ENCODE results near the gene ELL2. TPM values are rescaled to one million over a fixed set of nuclear protein-coding genes. Genes with fewer than 3 reads are reported as not detected.
"Not testable (repeated sequence)": the region's sequence is repeated elsewhere in the genome, so short reads cannot be mapped to it uniquely, and the experiment has no call there.

ELL2 gene
- polyA plus RNA-seq, 1 donor from 2014 or later = 1.4 TPM

GRCh38 chr5:95853490-95853889 lies 108.2 kb downstream of the ELL2 start:
- Histone ChIP-seq H3K27me3 (ENCODE audit: insufficient read depth, low read depth, low read length) (no peaks in the 10 kb centered on the region), H3K9me2 (ENCODE audit: insufficient read depth, low read length) (no peaks in the 10 kb centered on the region), H3K27ac (ENCODE audit: low read length) (no peak overlapping the region), H3K36me3 (ENCODE audit: insufficient read depth, low read length) (no peaks in the 10 kb centered on the region), H4K20me1 (ENCODE audit: insufficient read depth) (no peaks in the 10 kb centered on the region), H2AFZ (ENCODE audit: low read depth, low read length) (no peak overlapping the region), H3K79me2 (replicated peaks; ENCODE audit: insufficient read depth, low read length) (no peaks in the 10 kb centered on the region), H3F3A (ENCODE audit: insufficient read depth, low read length, poor library complexity, severe bottlenecking) (no peaks in the 10 kb centered on the region), H3K4me3 (ENCODE audit: low read length) (no peak overlapping the region), H3K9ac (ENCODE audit: low read length) (no peak overlapping the region), H3K9me3 (ENCODE audit: low read length) (no peaks in the 10 kb centered on the region), H3K4me2 (ENCODE audit: low read length) (no peak overlapping the region)
- no peak for TF ChIP-seq EZH2 (IDR thresholded peaks at IDR 0.05; ENCODE audit: borderline replicate concordance, insufficient read depth, low read length, poor library complexity, severe bottlenecking)
- TF ChIP-seq TAF1 (IDR thresholded peaks at IDR 0.05; ENCODE audit: low read depth) = no peak
- TF ChIP-seq SMC3 (conservative IDR thresholded peaks at IDR 0.05; ENCODE audit: poor library complexity) = no peak
- TF ChIP-seq POLR2AphosphoS5 (IDR thresholded peaks at IDR 0.05) = no peak
- TF ChIP-seq MXI1 (conservative IDR thresholded peaks at IDR 0.05; ENCODE audit: poor library complexity, severe bottlenecking) = no peak
- TF ChIP-seq RAD21 (conservative IDR thresholded peaks at IDR 0.05) = no peak
- TF ChIP-seq CTCF (IDR thresholded peaks at IDR 0.05; ENCODE audit: poor library complexity, severe bottlenecking) = no peak
- TF ChIP-seq REST (IDR thresholded peaks at IDR 0.05; ENCODE audit: borderline replicate concordance) = no peak
- TF ChIP-seq EP300 (conservative IDR thresholded peaks at IDR 0.05; ENCODE audit: poor library complexity, severe bottlenecking) = no peak

GRCh38 chr5:95852567-95852966 lies 109.1 kb downstream of the ELL2 start:
- H3K9ac ChIP-seq (ENCODE audit: low read length) = no peak overlapping the region
- no peaks in the 10 kb centered on the region for H3K79me2 ChIP-seq (replicated peaks; ENCODE audit: insufficient read depth, low read length)
- no peaks in the 10 kb centered on the region for H3K9me2 ChIP-seq (ENCODE audit: insufficient read depth, low read length)
- TF ChIP-seq RAD21 (conservative IDR thresholded peaks at IDR 0.05) = no peak
- no peak for TF ChIP-seq TAF1 (IDR thresholded peaks at IDR 0.05; ENCODE audit: low read depth)
- no peak for TF ChIP-seq REST (IDR thresholded peaks at IDR 0.05; ENCODE audit: borderline replicate concordance)
- no peak for TF ChIP-seq POLR2AphosphoS5 (IDR thresholded peaks at IDR 0.05)
- no peak for TF ChIP-seq CTCF (IDR thresholded peaks at IDR 0.05; ENCODE audit: poor library complexity, severe bottlenecking)
- TF ChIP-seq EZH2 (IDR thresholded peaks at IDR 0.05; ENCODE audit: borderline replicate concordance, insufficient read depth, low read length, poor library complexity, severe bottlenecking) = no peak
- TF ChIP-seq SMC3 (conservative IDR thresholded peaks at IDR 0.05; ENCODE audit: poor library complexity) = no peak
- TF ChIP-seq MXI1 (conservative IDR thresholded peaks at IDR 0.05; ENCODE audit: poor library complexity, severe bottlenecking) = no peak
- TF ChIP-seq EP300 (conservative IDR thresholded peaks at IDR 0.05; ENCODE audit: poor library complexity, severe bottlenecking) = no peak
- no peak overlapping the region for H3K4me2 ChIP-seq (ENCODE audit: low read length)
- no peaks in the 10 kb centered on the region for H3K9me3 ChIP-seq (ENCODE audit: low read length)
- H4K20me1 ChIP-seq (ENCODE audit: insufficient read depth) = no peaks in the 10 kb centered on the region
- no peak overlapping the region for H3K27ac ChIP-seq (ENCODE audit: low read length)
- H3K27me3 ChIP-seq (ENCODE audit: insufficient read depth, low read depth, low read length) = no peaks in the 10 kb centered on the region
- H2AFZ ChIP-seq (ENCODE audit: low read depth, low read length) = no peak overlapping the region
- H3K36me3 ChIP-seq (ENCODE audit: insufficient read depth, low read length) = no peaks in the 10 kb centered on the region
- H3K4me3 ChIP-seq (ENCODE audit: low read length) = no peak overlapping the region
- no peaks in the 10 kb centered on the region for H3F3A ChIP-seq (ENCODE audit: insufficient read depth, low read length, poor library complexity, severe bottlenecking)

GRCh38 chr5:95851141-95851540 lies 110.5 kb downstream of the ELL2 start:
- H3K4me2 ChIP-seq (ENCODE audit: low read length); H3K27me3 ChIP-seq (ENCODE audit: insufficient read depth, low read depth, low read length); H3F3A ChIP-seq (ENCODE audit: insufficient read depth, low read length, poor library complexity, severe bottlenecking); H4K20me1 ChIP-seq (ENCODE audit: insufficient read depth); H3K9me2 ChIP-seq (ENCODE audit: insufficient read depth, low read length); H3K36me3 ChIP-seq (ENCODE audit: insufficient read depth, low read length); H3K4me3 ChIP-seq (ENCODE audit: low read length); H3K9me3 ChIP-seq (ENCODE audit: low read length); H3K27ac ChIP-seq (ENCODE audit: low read length); H2AFZ ChIP-seq (ENCODE audit: low read depth, low read length); H3K9ac ChIP-seq (ENCODE audit: low read length); H3K79me2 ChIP-seq (replicated peaks; ENCODE audit: insufficient read depth, low read length): not testable (repeated sequence)

Data from neural cell (in vitro differentiated cells).